ENCODE data around the gene PADI2.

The PADI2 gene

DNA sequence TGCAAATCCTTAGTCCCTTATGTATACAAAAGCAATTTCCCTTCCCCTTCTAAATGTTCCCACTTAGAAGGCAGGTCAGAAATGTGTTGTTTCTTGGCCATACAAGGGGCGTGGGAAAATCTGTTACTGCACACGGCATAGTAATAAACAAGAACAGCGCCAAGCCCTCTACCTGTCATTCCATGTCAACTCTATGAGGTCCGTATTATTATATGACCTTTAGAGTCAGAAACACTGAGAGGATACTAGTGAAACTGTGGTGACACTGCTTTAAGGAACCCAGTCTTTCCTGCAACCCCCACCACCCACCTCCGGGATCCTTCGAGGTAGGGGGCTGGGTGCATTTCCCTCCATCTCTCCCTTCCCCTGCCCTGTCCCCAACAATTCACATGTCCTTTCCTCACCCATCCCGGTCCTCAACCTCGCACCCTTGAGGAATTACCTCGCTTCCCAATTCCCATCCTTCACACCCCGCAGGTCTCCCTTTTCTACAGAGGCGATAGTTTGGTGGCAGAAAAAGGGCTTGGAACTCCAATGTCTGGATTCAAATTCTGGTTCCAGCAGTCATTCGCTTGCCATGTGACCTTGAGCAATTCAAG, 66.1 kb downstream of the PADI2 start:
- DNase-seq = no peak

DNA sequence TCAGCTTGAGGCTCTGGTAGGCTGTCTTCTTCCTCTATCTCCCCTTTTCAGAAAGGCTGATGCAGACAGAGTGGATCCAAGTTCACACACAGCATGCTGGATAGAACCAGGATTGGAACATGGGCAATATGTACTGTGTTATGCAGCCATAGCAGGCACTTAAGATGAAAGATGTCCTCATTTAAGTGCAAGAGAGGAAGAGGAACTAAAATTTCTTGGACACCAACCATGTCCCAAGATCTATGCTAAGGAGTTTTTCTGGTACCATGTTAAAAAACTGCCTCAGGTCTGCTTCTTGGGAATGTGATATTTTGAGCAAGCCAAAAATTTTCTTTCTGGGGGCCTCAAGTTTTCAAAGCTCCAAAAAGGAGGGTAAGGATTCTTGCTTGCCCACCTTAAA, 66.6 kb downstream of the PADI2 start:
- no peak for DNase-seq

DNA sequence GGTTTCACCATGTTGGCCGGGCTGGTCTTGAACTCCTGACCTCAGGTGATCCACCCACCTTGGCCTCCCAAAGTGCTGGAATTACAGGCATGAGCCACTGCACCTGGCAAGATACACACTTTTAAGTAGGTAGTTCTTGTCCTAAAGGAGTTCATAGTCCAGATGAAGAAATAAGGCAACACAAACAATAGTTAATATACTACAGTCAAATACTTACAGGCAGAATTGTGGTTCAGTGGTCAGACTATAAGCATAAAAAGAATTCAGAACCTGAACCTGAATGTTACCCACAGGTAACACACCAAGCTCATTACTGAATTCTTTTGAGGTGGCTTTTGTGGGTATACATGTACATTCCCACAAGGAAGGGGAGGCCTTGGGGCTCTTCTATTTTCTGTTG, 67.2 kb downstream of the PADI2 start:
- DNase-seq = no peak

GRCh38 chr1:17047924-17048323, 71.3 kb downstream of the PADI2 start:
- DNase-seq = no peak

DNA sequence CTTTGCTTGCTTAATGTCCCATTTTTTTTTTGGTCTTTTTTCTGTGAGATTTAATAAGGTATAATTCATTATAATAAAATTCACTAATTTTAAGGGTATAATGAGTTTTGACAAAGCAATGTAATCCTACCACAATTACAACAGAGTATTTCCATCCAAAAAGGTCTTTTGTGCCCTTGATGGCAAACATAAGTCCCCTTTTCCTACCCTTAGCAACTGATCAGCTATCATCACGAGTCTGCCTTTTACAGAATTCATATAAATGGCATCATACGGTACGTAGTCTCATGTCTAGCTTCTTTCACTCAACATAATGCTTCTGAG, 73.0 kb downstream of the PADI2 start:
- DNase-seq = no peak

DNA sequence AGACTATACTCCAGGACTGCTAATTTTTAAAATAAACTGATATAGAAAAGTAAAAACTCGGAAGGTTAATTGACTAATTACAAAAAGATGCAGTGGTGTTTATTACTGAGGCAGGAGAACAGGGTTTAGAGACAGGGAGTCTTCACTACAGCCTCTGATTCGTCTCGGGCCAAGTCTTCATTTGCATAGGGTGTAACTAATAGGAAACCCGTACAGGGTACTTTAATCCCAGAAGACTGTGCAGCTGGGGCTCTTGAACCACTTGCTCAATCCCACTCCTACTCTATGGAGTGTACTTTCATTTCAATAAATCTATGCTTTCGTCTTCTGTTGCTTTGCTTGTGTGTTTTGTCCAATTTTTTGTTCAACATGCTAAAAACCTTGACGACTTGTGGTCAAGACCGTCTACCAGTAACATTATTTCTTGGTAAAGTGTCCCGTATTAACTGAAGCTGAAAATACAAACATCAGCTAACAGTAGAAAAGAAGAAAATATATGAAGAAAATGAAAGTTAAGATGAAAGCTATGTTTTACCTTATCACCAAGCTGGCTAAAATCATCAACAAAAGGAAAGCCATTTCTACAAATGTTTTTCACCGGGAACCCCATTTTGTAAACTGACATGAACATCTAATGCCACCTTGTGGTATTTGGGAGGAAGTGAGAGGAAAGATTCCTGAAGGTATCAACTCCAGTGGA, 73.5 kb downstream of the PADI2 start:
- DNase-seq = peak; percentile 38

GRCh38 chr1:17045150-17045549, 74.1 kb downstream of the PADI2 start:
- no peak for DNase-seq

- no peak for DNase-seq
These were observed 75.6 kb downstream of the PADI2 start for GRCh38 chr1:17043676-17044075.

DNA sequence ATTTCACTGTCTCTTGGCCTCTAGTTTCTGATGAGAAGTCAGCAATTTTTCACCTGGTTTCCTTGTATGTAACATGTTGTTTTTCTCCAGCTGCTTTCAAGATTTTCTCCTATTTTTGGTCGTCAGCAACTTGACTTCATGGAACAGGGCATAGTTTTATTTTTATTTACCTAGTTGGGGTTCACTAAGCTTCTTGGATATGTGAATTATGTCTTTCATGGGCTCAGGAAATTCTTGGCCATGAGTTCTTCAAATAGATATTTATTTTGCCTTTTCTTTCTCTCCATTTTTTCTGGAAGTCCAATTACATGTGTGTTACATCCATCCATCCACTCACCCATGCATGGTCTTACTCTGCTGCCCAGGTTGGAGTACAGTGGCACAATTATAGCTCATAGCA, 79.1 kb downstream of the PADI2 start:
- DNase-seq = no peak

DNA sequence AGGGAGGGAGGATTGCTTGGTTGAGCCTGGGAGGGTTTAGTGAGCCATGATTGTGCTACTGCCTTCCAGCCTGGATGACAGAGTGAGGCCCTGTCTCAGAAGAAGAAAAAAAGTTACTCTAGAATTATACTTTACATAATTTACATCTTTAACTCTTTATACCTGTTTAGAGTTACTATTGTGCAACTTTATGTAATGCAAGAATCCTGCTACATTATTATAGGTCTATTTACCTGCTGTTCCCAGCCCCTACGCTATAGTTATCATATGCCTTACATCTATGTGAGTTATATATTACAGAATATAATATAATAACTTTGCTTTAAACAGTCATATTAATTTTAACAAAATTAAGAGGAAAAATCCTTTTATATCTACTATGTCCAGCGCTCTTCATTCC, 79.7 kb downstream of the PADI2 start:
- no peak for DNase-seq

- no peak for DNase-seq
These were observed 85.8 kb downstream of the PADI2 start for GRCh38 chr1:17033481-17033880.

GRCh38 chr1:17032741-17033140, 86.5 kb downstream of the PADI2 start:
- no peak for DNase-seq

DNA sequence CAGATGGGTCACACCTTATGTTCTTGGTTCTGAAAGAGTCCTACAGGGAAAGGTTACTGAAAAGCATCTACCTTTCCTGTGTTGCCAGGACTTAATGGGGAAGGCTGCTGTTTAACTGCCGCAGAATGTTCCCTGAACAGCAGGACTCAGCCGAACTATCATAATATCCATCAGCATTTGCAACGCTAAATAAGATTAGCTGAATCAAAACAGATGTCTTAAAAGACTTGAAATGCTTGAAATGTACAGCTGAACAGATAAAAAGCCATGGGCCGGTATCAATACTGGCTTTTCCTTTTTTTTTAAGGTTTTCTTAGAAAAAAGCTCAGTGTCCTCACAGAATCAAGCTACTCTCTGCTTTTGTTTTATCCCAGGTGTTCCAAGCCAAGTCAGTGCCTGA, 87.8 kb downstream of the PADI2 start:
- DNase-seq = no peak

DNA sequence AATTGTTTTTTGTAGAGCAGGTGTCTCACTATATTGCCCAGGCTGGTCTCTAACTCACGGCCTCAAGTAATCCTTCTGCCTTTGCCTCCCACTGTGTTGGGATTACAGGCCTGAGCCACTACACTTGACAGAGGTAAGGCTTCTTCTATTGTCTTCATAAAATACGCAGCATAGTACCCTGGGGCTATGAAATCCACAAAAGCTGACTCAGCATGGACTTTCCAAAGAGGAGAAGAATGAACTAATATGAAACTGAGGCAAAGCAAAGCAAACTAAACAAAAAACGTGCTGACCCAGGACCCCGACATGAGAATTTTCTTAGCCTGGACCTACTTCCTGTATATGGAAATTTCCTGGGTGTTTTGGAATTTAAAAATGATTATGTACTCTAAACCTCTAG, 89.0 kb downstream of the PADI2 start:
- no peak for DNase-seq

DNA sequence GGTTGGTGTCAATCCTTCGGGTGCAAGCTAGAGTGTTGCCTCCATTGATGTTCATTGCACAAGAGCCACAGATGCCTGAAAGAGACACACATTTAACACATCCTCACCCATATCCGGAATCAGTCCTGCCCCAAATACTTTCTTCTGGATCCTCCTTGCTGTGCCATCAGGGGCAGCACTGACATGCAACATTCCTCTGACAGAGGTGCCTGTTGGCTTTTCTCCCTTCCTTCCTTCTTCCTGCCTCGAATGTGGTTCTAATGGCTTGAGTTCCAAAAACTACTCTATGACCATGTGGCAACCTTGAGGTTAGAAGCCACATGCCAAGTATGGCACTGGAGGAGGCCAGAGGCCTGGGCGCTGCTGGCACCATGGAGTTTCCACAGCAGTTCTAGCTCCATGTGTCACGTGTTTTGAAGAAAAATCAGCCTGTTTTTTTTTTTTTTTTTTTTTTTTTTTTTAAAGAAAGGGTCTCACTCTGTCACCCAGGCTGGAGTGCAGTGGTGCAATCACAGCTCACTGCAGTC, 90.5 kb downstream of the PADI2 start:
- no peak for DNase-seq

GRCh38 chr1:17027900-17028299, 91.4 kb downstream of the PADI2 start:
- no peak for DNase-seq

DNA sequence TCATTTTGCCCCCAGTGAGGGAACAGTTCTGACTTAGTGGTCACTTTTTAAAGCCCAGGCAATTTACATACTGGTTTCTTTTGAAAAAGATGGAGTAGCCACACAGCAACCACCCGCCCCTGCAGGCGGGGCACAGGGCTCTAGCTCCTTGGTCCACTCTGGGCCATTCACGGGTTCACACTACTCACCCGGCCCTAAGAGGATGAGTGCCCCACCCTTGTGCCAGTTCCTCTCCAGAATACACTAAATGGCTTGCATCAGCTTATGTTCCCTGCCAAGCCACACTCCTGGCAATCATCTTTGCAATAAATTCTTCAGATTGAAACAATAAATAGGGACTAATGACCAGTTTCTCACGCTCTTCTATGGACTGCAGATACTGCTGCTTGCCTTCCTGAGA, 91.8 kb downstream of the PADI2 start:
- no peak for DNase-seq

DNA sequence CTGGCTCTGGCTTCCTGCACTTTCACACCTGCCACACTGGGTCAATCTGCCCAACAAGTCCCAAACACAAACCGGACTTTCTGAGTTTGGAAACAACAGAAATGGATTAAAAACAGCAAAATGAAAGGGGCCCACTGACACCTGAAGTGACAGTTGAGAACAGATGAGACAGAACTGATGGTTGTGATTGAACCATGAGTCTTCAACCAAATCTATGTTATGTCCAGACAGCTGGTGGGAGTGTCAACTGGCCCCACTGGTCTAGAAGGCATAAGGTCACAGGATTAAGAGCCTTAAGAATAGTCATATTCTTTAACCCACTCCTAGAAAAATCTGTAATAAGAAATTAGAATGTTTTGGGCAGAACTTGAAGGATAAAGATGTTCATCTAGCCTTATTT, 94.5 kb downstream of the PADI2 start:
- DNase-seq = no peak

DNA sequence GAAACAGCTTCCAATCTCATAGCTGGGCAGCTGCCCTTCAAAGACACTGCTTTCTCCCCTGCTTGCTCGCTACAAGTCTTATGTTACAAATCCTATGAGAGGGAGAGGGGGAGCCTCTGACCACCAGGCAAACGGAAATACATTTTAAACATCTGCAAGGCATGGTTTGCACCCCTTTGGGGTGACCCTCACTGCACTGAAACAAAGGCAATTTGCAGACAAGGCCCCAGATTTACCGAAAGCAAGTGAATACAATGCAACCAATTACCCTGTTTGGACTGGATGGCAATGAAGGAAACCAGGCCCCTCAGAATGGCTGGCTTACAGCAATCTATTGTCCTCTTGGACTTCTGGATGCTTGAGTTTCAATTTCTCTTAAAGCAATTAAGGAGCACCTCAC, 95.7 kb downstream of the PADI2 start:
- DNase-seq = no peak

- no peak for DNase-seq
These were observed 96.1 kb downstream of the PADI2 start for GRCh38 chr1:17023102-17023501.

- no peak for DNase-seq
These were observed 97.4 kb downstream of the PADI2 start for GRCh38 chr1:17021896-17022295.

- no peak for DNase-seq
These were observed 98.7 kb downstream of the PADI2 start for GRCh38 chr1:17020502-17020901.

- DNase-seq = no peak
These were observed 100.4 kb downstream of the PADI2 start for GRCh38 chr1:17018849-17019248.

DNA sequence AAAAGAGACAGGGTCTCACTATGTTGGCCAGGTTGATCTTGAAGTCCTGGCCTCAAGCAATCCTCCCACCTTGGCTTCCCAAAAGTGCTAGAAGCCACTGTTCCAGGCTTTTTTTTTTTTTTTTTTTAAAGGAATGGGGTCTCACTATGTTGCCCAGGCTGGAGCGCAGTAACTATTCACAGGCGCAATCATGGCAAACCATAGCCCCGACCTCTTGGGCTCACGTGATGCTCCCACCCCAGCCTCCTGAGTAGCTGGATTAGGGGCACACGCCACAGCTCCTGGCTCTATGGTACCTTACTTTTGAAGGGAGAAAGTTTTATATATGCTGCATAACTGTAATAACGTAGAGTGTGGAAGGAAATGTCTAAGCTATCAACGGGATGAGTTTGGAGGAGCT, 101.8 kb downstream of the PADI2 start:
- DNase-seq = no peak

Data from NCI-H146 (cell line).